Measurements from ENCODE around the gene RPS6KA1.

Gene RPS6KA1

DNA sequence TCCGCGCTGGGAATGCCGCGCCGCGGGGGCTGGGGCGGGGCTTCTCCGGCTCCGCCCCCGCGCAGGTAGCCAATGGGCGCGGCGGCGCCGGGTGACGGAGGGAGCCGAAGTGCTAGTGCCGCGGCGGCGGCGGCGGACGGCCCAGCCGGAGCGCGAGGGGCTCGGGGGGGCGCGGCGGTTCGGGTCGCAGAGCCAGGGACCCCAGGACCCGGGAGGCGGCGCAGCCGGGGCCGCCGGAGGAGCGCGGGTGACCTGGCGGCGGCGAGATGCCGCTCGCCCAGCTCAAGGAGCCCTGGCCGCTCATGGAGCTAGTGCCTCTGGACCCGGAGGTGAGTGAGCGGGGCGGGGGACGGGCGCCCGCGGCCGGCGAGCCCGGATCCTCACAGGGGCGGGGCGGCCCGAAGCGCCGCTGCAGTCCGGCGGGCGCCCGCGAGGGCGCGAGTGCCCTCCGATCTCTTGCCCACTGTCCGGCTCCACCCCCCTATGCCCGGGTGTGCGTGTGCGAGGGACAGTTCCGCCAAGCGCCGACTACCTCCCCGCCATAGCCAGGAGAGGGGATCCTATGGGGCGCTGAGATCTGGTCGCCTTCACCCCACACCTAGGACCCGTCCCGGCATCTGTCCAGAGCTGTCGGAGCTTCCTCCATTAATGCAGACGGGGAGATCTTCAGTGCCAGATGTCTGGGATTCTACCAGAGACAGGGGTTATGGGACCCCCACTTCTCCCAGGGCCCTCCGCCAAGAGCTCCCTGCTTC, at the start of gene RPS6KA1:
RPS6KA1 (plus strand) TSS at position 107 of the 755 bp plus-strand sequence; CDS start at position 267, 160 bp downstream.
- TF ChIP-seq GATA2 (IDR thresholded peaks at IDR 0.05; ENCODE audit: low read depth, low read length) (no peak), GATA3 (IDR thresholded peaks at IDR 0.05; ENCODE audit: low read depth, low read length) (no peak)

DNA sequence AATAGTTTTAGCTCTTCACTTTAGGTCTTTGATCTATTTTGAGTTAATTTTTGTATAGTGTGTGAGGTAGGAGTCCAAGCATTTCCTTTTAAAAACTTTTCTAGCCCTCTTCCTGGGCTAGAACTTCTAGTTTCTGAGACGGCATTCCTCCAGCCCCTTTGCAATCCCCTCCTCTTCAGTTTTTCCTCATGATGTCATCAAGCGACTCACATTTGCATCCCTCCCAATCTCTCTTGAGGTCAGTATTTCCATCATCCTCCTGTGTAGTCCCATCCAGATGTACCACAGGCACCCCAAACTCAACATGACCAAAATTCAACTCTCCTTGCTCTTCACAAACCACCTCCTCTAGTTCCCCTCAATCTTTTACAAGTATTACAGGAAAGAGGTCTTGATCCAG, 46.6 kb upstream of the RPS6KA1 start:
- no peak for TF ChIP-seq GATA3 (IDR thresholded peaks at IDR 0.05; ENCODE audit: low read depth, low read length)
- no peak for TF ChIP-seq GATA2 (IDR thresholded peaks at IDR 0.05; ENCODE audit: low read depth, low read length)

DNA sequence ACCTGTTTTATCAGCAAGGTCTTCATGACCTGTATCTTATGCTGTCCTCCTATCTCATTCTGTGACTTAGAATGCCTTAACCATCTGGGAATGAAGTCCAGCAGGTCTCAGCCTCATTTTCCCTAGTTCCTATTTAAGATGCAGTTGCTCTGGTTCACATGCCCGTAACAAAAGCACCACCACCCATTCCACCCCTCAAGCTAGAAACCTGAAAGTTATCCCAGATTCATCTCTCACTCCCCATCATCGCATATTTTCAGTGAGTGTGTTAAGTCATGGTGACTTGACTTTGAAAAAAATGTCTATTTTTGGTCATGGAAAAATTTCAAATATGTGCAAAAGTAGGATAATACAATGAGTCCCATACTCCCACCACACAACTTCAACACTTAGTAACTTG, 45.6 kb upstream of the RPS6KA1 start:
- TF ChIP-seq GATA3 (IDR thresholded peaks at IDR 0.05; ENCODE audit: low read depth, low read length) (no peak), GATA2 (IDR thresholded peaks at IDR 0.05; ENCODE audit: low read depth, low read length) (no peak)

DNA sequence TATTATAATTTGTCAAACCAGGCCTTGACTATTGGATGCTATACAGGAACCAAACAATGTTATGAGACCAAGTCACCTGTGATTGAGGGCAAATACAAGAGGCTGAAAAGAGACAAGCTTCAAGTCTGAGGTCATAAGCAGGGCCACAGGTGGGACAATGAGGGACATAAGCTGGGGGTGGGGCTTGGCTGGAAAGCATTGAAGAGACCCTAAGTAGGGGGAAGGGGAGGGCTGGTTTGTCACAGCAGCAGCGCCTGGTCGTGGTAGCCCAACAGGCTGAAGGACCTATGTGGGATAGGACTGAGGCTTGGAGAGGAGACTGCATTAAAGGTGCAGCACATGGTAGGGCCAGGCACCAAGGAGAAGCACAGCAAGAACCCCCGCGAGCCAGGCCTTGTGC, 39.4 kb upstream of the RPS6KA1 start:
- TF ChIP-seq GATA2 (IDR thresholded peaks at IDR 0.05; ENCODE audit: low read depth, low read length) (no peak), GATA3 (IDR thresholded peaks at IDR 0.05; ENCODE audit: low read depth, low read length) (no peak)

DNA sequence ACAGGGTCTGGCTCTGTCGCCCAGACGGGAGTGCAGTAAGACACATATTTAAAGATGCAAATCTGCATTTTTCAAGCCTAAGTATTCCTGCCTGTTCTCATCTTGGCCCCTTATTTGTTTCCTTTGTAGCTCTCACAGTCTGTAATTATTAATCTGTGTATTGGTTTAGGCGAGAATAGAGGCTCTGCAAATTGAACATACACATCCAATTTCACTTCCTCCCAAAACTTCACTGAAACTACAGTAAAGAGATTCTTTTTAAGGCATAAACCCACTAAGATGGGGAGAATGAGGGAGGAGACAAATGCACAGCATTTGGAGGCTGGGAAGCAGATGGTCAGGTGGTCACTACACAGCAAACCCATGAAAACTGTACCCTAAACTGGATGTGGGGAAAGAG, 36.3 kb upstream of the RPS6KA1 start:
- TF ChIP-seq GATA3 (IDR thresholded peaks at IDR 0.05; ENCODE audit: low read depth, low read length) (no peak), GATA2 (IDR thresholded peaks at IDR 0.05; ENCODE audit: low read depth, low read length) (no peak)

DNA sequence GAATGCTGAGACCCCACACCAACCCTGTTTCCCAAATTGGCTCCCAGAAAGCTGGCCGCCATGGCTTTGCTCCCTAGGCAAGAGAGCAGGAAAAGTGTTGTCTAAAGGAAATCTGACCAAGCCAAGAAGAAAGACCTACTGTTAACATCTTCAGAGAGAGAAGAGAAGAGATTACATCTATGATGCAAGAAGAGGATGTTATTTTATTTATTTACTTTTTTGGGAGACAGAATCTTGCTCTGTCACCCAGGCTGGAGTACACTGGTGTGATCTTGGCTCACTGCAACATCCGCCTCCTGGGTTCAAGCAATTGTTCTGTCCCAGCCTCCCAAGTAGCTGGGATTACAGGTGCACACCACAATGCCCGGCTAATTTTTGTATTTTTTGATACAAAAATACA, 35.6 kb upstream of the RPS6KA1 start:
- TF ChIP-seq GATA2 (IDR thresholded peaks at IDR 0.05; ENCODE audit: low read depth, low read length), result no peak
- no peak for TF ChIP-seq GATA3 (IDR thresholded peaks at IDR 0.05; ENCODE audit: low read depth, low read length)

DNA sequence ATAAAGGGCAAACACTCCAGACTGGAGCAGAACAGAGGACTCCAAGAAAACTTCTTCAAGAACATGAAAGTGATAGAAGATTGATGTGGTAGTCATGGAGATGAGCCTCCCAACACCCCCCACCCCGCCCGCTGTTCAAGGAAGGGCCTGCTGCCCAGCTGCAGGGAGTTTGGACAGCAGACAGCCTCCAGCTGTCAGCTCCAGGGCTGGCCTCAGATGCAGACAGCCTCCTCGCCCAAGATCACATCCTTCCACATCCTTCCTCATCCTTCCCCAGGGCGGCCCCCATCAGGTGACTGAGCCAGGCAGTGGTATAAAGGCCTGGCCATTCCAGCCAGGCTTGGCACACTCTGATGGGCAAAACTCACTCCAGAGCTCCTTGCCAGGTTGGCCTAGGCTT, 32.7 kb upstream of the RPS6KA1 start:
- TF ChIP-seq GATA2 (IDR thresholded peaks at IDR 0.05; ENCODE audit: low read depth, low read length) (no peak), GATA3 (IDR thresholded peaks at IDR 0.05; ENCODE audit: low read depth, low read length) (no peak)

DNA sequence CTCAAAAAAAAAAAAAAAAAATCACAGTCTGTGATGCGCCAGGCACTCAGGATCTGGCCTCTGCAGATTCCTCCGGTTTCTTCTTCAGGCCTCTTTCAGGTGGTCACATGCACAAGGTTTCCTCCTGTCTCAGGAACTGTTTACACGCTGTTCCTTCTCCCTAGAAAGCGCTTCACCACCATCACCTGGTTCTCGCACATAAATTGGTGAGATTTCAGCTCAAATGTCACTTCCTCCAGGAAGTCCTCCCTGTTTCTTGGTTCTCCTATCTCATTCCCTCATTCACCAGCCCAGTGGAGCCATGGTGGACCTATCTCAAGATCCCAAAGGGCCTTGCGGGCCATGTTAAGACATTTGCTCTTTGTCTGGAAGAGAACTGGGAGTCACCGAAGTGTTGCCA, 30.7 kb upstream of the RPS6KA1 start:
- TF ChIP-seq GATA3 (IDR thresholded peaks at IDR 0.05; ENCODE audit: low read depth, low read length) (no peak), GATA2 (IDR thresholded peaks at IDR 0.05; ENCODE audit: low read depth, low read length) (no peak)

DNA sequence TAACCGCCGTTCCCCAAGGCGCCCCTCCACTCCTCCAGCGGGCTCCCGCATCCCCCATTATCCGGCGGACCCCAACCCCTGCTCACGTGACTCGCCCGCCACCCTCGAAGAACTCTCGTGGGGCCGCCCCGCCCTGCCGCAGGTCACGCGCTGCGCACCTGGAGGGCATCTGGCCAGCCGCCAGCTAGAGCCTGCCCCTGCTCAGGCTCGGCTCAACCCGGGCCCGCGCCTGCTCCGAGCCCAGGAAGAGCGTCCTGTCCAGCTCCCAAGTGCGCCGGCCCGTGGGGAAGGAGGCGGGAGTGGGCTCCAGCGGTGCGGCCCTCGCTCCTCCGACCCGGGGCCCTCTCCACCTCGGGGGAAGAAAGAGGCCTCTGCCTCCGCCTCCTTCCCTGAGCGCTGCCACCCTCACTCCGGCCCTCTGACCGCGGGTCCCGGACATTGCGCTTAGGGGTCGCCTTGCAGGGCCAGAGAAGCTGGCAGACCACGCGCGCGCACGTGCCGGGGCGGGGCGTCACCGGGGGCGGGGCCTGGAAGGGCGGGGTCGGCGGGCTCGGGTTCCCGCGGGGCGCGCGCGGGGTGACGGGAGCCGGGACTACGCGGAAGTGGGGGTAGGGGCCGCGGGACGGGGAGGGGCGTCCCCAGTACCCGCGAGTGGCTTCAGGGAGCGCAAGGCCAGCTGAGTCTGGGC, 28.9 kb upstream of the RPS6KA1 start:
- TF ChIP-seq GATA2 (IDR thresholded peaks at IDR 0.05; ENCODE audit: low read depth, low read length) (no peak), GATA3 (IDR thresholded peaks at IDR 0.05; ENCODE audit: low read depth, low read length) (no peak)

DNA sequence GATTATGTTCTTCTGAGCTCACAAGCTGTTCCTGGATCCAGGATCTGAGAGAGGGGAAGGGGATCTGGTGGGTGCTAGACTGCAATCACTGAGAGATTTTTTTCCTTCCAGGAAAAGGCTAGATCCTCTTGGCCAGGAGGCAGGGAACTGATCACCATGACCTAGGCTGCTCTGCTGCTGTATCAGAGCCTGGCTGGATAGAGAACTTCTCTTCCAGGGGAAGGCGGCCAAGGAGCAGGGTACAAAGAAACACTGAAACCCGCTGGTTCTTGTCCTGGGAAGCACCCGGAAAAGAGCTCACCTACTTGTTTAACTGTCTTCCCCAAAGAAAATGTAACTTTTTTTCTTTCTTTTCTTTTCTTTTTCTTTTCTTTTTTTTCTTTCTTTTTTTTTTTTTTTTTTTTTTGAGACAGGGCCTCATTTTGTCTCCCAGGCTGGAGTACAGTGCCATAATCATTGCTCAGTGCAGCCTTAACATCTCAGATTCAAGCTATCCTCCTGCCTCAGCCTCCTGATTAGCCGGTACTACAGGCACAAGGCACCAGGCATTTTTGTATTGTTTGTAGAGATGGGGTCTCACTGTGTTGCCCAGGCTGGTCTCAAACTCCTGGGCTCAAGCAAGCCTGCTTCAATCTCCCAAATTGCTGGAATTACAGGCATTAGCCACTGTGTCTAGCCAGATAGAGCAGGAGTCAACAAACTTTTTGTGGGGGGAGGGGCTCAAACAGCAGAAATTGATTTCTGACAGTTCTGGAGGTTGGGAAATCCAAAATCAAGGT, 12.4 kb upstream of the RPS6KA1 start:
- TF ChIP-seq GATA2 (IDR thresholded peaks at IDR 0.05; ENCODE audit: low read depth, low read length) (no peak), GATA3 (IDR thresholded peaks at IDR 0.05; ENCODE audit: low read depth, low read length) (no peak)

DNA sequence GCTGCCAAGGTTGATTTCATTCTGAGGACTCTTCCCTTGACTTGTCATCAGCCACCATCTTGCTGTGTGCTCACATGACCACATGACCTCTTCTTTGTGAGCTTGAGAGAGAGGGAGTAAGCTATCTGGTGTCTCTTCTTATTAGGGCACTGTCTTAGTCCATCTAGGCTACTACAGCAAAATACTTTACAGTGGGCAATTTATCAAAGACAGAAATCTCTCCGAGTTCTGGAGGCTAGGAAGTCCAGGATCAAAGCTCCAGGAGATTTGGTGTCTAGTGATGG, 11.9 kb upstream of the RPS6KA1 start:
- no peak for TF ChIP-seq GATA2 (IDR thresholded peaks at IDR 0.05; ENCODE audit: low read depth, low read length)
- TF ChIP-seq GATA3 (IDR thresholded peaks at IDR 0.05; ENCODE audit: low read depth, low read length), result no peak

DNA sequence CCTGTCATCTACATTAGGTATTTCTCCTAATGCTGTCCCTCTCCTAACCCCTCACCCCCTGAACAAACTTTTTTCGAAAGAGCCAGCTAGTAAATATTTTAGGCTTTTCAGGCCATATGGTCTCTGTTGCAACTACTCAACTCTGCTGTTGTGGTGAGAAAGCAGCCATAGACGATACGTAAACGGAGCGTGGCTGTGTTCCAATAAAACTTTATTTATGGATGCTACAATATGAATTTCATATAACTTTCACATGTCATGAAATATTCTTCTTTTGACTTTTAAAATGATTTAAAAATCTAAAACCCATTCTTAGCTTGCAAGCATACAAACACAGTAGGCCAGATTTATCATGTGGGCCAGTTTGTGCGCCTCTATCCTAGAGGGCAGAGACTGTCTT, 11.2 kb upstream of the RPS6KA1 start:
- TF ChIP-seq GATA2 (IDR thresholded peaks at IDR 0.05; ENCODE audit: low read depth, low read length), result no peak

DNA sequence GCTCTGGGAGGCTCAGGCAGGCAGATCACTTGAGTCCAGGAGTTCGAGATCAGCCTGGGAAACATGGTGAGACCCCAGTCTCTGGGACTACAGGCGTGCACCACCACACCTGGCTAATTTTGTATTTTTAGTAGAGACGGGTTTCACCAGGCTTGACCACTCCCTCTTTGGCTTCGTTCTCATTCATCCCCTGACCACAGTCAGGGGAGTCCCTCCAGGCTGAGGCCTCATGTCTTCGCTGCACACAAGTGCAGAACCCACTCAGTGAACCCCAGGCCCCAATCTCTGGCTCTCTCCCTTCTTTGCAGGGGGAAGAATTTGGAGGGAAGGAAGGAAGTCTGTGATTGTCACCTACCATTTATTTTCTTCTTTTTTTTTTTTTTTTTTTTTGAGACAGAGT, 9.2 kb upstream of the RPS6KA1 start:
- no peak for TF ChIP-seq GATA3 (IDR thresholded peaks at IDR 0.05; ENCODE audit: low read depth, low read length)
- TF ChIP-seq GATA2 (IDR thresholded peaks at IDR 0.05; ENCODE audit: low read depth, low read length), result no peak

DNA sequence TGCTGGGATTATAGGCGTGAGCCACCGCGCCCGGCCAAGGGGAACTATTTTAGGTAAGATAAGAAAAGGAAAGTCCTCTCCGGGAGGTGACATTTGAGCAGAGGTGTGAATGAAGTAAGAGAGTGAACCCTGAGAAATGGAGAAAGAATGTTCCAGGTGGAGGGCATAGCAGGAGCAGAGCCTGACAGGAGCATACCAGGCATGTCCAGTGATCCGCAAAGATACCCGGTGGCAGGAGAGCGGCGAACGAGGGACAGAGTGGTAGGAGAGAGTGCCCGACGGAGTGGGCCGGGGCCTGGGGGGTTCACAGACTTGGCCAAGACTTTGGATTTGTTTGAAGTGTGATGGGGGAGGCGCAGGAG, 7.9 kb upstream of the RPS6KA1 start:
- TF ChIP-seq GATA2 (IDR thresholded peaks at IDR 0.05; ENCODE audit: low read depth, low read length), result no peak
- TF ChIP-seq GATA3 (IDR thresholded peaks at IDR 0.05; ENCODE audit: low read depth, low read length), result no peak

DNA sequence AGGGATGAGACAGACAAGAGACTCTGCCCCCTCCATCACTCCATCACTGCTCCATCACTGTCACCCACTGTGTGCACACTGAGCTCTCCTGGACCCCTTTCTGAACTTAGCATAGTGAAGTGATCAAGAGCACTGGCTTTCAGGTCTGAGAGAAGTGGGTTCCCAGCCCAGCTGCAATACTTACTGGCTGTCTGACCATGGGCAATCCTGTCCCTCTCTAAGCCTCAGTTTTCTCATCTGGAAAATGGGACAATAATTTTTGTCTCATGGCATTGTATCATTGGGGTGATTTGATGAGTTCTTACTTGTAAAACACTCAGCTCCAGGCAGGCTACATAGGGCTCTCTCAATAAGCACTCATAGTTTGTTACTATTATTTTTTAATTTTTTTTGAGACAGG, 7.5 kb upstream of the RPS6KA1 start:
- no peak for TF ChIP-seq GATA2 (IDR thresholded peaks at IDR 0.05; ENCODE audit: low read depth, low read length)
- no peak for TF ChIP-seq GATA3 (IDR thresholded peaks at IDR 0.05; ENCODE audit: low read depth, low read length)
